ENCODE data around the gene CYB5A. TPM values are rescaled to one million over a fixed set of nuclear protein-coding genes. Genes with fewer than 3 reads are reported as not detected.
"Not testable (repeated sequence)": the region's sequence is repeated elsewhere in the genome, so short reads cannot be mapped to it uniquely, and the experiment has no call there.

CYB5A gene
- total RNA-seq, 1 experiment from 2014 or later = 143 TPM

GRCh38 chr18:74286856-74287255 lies 4.9 kb downstream of the CYB5A start:
- intact Hi-C loops (cut with micrococcal nuclease; ENCODE audit: unreplicated experiment) = no loop called here
- CTCF ChIA-PET = no interaction called here
- H3K27ac Mint-ChIP-seq (ENCODE audit: unreplicated experiment) = no peak overlapping the region
- peaks cover 25% of the 10 kb centered on the region for H3K36me3 Mint-ChIP-seq (ENCODE audit: insufficient read depth, unreplicated experiment)
- no peaks in the 10 kb centered on the region for H3K9me3 Mint-ChIP-seq (ENCODE audit: low read depth, unreplicated experiment)
- H3K4me1 Mint-ChIP-seq (ENCODE audit: low read depth, unreplicated experiment) = peaks cover 61% of the 10 kb centered on the region
- H3K4me3 Mint-ChIP-seq (ENCODE audit: low read depth, unreplicated experiment) = no peak overlapping the region
- DNase-seq = no peak
- H3K27me3 Mint-ChIP-seq (ENCODE audit: unreplicated experiment) = no peaks in the 10 kb centered on the region
- TF ChIP-seq, protein P1, sequence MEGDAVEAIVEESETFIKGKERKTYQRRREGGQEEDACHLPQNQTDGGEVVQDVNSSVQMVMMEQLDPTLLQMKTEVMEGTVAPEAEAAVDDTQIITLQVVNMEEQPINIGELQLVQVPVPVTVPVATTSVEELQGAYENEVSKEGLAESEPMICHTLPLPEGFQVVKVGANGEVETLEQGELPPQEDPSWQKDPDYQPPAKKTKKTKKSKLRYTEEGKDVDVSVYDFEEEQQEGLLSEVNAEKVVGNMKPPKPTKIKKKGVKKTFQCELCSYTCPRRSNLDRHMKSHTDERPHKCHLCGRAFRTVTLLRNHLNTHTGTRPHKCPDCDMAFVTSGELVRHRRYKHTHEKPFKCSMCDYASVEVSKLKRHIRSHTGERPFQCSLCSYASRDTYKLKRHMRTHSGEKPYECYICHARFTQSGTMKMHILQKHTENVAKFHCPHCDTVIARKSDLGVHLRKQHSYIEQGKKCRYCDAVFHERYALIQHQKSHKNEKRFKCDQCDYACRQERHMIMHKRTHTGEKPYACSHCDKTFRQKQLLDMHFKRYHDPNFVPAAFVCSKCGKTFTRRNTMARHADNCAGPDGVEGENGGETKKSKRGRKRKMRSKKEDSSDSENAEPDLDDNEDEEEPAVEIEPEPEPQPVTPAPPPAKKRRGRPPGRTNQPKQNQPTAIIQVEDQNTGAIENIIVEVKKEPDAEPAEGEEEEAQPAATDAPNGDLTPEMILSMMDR (IDR thresholded peaks at IDR 0.05; ENCODE audit: unreplicated experiment) = no peak
- no TSS peak for BruUV-seq (replicated peaks)

DNA sequence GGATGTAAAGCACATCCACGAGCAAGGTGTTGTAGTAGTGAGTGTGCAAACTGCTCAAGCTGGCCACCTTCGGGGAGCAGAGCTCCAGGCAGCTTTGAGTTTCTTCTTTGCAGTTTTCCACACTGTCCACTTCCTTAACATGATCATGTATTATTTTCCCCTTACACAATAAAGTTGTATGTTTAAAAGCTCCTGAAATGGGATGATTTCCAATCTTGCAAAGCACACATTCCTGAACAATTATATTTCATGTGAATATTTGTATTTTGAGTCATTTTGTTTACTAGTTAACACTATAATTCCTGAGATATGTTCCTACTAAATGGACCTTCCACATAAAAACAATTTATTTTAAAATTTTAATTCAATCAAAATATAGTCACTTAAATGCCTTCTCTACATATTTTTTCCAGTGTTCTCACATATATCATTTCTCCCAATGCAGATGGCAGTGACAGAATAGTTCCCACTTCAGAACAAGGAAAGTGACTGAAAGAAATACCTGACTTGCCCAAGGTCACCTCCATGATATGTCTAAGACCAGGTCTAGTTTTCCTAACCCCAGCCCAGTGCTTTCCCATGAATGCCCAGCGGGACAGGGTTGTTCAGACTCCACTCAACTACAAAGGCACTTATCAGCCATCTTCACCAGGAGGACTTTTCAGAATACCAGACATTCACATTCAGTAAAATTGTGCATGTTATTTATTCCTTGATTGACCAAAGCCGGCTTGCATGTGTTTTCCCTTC lies 5.5 kb downstream of the CYB5A start:
- Mint-ChIP-seq H3K4me3 (ENCODE audit: low read depth, unreplicated experiment) (no peak overlapping the region), H3K36me3 (ENCODE audit: insufficient read depth, unreplicated experiment) (peaks cover 25% of the 10 kb centered on the region), H3K4me1 (ENCODE audit: low read depth, unreplicated experiment) (peaks cover 67% of the 10 kb centered on the region), H3K27ac (ENCODE audit: unreplicated experiment) (no peak overlapping the region), H3K9me3 (ENCODE audit: low read depth, unreplicated experiment) (no peaks in the 10 kb centered on the region), H3K27me3 (ENCODE audit: unreplicated experiment) (no peaks in the 10 kb centered on the region)
- no peak for DNase-seq
- TF ChIP-seq, protein P1 (IDR thresholded peaks at IDR 0.05; ENCODE audit: unreplicated experiment) = no peak
- intact Hi-C loops (cut with micrococcal nuclease; ENCODE audit: unreplicated experiment) = no loop called here
- CTCF ChIA-PET = no interaction called here
- no TSS peak for BruUV-seq (replicated peaks)

GRCh38 chr18:74285583-74285982 lies 6.2 kb downstream of the CYB5A start:
- H3K9me3 Mint-ChIP-seq (ENCODE audit: low read depth, unreplicated experiment); H3K27ac Mint-ChIP-seq (ENCODE audit: unreplicated experiment); H3K27me3 Mint-ChIP-seq (ENCODE audit: unreplicated experiment); intact Hi-C loops (cut with micrococcal nuclease; ENCODE audit: unreplicated experiment); BruUV-seq (replicated peaks); H3K4me3 Mint-ChIP-seq (ENCODE audit: low read depth, unreplicated experiment); DNase-seq: not testable (repeated sequence)
- Mint-ChIP-seq H3K4me1 (ENCODE audit: low read depth, unreplicated experiment) (peaks cover 74% of the 10 kb centered on the region), H3K36me3 (ENCODE audit: insufficient read depth, unreplicated experiment) (peaks cover 23% of the 10 kb centered on the region)
- CTCF ChIA-PET = interaction anchor here (0.6 kb wide), 1 partner anchor 70 kb away, joined by 5 read pairs; no protein-coding TSS in a partner anchor

DNA sequence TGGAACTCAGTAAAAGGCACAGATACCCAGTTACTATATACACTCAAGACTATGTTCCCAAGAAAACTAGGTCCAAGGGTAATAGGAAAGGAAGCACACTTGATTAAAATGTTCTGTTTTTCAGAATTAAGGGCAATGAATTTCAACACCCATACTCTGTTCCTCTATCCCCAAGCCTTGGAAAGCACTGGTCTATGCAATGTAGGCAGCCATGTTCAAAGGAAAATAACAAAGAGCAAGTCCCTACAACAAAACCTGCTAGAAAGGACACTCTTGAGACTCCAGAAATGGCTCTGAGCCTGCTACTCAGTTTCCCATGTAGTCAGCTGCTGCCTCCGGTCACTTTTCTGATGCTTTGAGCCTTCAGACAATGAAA lies 6.8 kb downstream of the CYB5A start:
- CTCF ChIA-PET = interaction anchor here (0.6 to 1.3 kb wide), 3 partner anchors 51 to 70 kb away, joined by 3 to 5 read pairs (median 4); no protein-coding TSS in a partner anchor
- BruUV-seq (replicated peaks) = no TSS peak
- TF ChIP-seq, protein P1 (IDR thresholded peaks at IDR 0.05; ENCODE audit: unreplicated experiment) = no peak
- no peak for DNase-seq
- intact Hi-C loops (cut with micrococcal nuclease; ENCODE audit: unreplicated experiment) = no loop called here
- Mint-ChIP-seq H3K4me3 (ENCODE audit: low read depth, unreplicated experiment) (no peak overlapping the region), H3K27ac (ENCODE audit: unreplicated experiment) (no peak overlapping the region), H3K27me3 (ENCODE audit: unreplicated experiment) (no peaks in the 10 kb centered on the region), H3K36me3 (ENCODE audit: insufficient read depth, unreplicated experiment) (peaks cover 19% of the 10 kb centered on the region), H3K9me3 (ENCODE audit: low read depth, unreplicated experiment) (no peaks in the 10 kb centered on the region), H3K4me1 (ENCODE audit: low read depth, unreplicated experiment) (peaks cover 76% of the 10 kb centered on the region)
